ENCODE measurements around the gene PDX1.
A peak's percentile ranks its signal among the peaks of the same experiment; 100 is the strongest.

PDX1 gene

GRCh38 chr13:27961227-27962085 lies 41.7 kb downstream of the PDX1 start:
- no peaks in the 10 kb centered on the region for H3K79me2 ChIP-seq (ENCODE audit: control insufficient read depth, low read length)
- H3K27ac ChIP-seq (ENCODE audit: low read depth, low read length) = no peak overlapping the region
- TF ChIP-seq EZH2phosphoT487 (IDR thresholded peaks at IDR 0.05; ENCODE audit: borderline replicate concordance, low read length) (no peak), CTCF (IDR thresholded peaks at IDR 0.05; ENCODE audit: low read depth, low read length, poor library complexity, severe bottlenecking) (no peak)
- no peaks in the 10 kb centered on the region for H3K4me1 ChIP-seq (ENCODE audit: control insufficient read depth, low read length)
- no peaks in the 10 kb centered on the region for H3K9me2 ChIP-seq (replicated peaks; ENCODE audit: control insufficient read depth, low read length)
- no peaks in the 10 kb centered on the region for H3K9me3 ChIP-seq (ENCODE audit: control insufficient read depth, insufficient read depth, low read length)
- no peaks in the 10 kb centered on the region for H3K36me3 ChIP-seq (ENCODE audit: control insufficient read depth, low read length)
- peaks cover 27% of the 10 kb centered on the region for H3K27me3 ChIP-seq (ENCODE audit: control insufficient read depth, low read length)
- peak overlapping the region; percentile 44 for H3K4me3 ChIP-seq (ENCODE audit: low read length)
- H3F3A ChIP-seq (ENCODE audit: control insufficient read depth, insufficient read depth) = no peaks in the 10 kb centered on the region
- H4K20me1 ChIP-seq (ENCODE audit: control insufficient read depth, insufficient read depth, low read depth, low read length) = no peaks in the 10 kb centered on the region
- H3K4me2 ChIP-seq (ENCODE audit: low read length) = peak overlapping the region; percentile 52

- TF ChIP-seq CTCF (IDR thresholded peaks at IDR 0.05; ENCODE audit: low read depth, low read length, poor library complexity, severe bottlenecking) (no peak), EZH2phosphoT487 (IDR thresholded peaks at IDR 0.05; ENCODE audit: borderline replicate concordance, low read length) (no peak)
- H3K9me3 ChIP-seq (ENCODE audit: control insufficient read depth, insufficient read depth, low read length) = no peaks in the 10 kb centered on the region
- peaks cover 25% of the 10 kb centered on the region for H3K27me3 ChIP-seq (ENCODE audit: control insufficient read depth, low read length)
- H3K4me1 ChIP-seq (ENCODE audit: control insufficient read depth, low read length) = no peaks in the 10 kb centered on the region
- H4K20me1 ChIP-seq (ENCODE audit: control insufficient read depth, insufficient read depth, low read depth, low read length) = no peaks in the 10 kb centered on the region
- no peaks in the 10 kb centered on the region for H3K79me2 ChIP-seq (ENCODE audit: control insufficient read depth, low read length)
- no peak overlapping the region for H3K4me2 ChIP-seq (ENCODE audit: low read length)
- H3F3A ChIP-seq (ENCODE audit: control insufficient read depth, insufficient read depth) = no peaks in the 10 kb centered on the region
- no peaks in the 10 kb centered on the region for H3K36me3 ChIP-seq (ENCODE audit: control insufficient read depth, low read length)
- H3K9me2 ChIP-seq (replicated peaks; ENCODE audit: control insufficient read depth, low read length) = no peaks in the 10 kb centered on the region
- H3K4me3 ChIP-seq (ENCODE audit: low read length) = no peak overlapping the region
- H3K27ac ChIP-seq (ENCODE audit: low read depth, low read length) = no peak overlapping the region
These were observed 42.5 kb downstream of the PDX1 start for GRCh38 chr13:27962128-27962841.

- Histone ChIP-seq H3K79me2 (ENCODE audit: control insufficient read depth, low read length) (no peaks in the 10 kb centered on the region), H3K4me2 (ENCODE audit: low read length) (no peak overlapping the region), H4K20me1 (ENCODE audit: control insufficient read depth, insufficient read depth, low read depth, low read length) (no peaks in the 10 kb centered on the region), H3K9me2 (replicated peaks; ENCODE audit: control insufficient read depth, low read length) (no peaks in the 10 kb centered on the region), H3K27me3 (ENCODE audit: control insufficient read depth, low read length) (peaks cover 25% of the 10 kb centered on the region), H3K4me1 (ENCODE audit: control insufficient read depth, low read length) (no peaks in the 10 kb centered on the region), H3K27ac (ENCODE audit: low read depth, low read length) (no peak overlapping the region), H3F3A (ENCODE audit: control insufficient read depth, insufficient read depth) (no peaks in the 10 kb centered on the region), H3K4me3 (ENCODE audit: low read length) (no peak overlapping the region), H3K9me3 (ENCODE audit: control insufficient read depth, insufficient read depth, low read length) (no peaks in the 10 kb centered on the region), H3K36me3 (ENCODE audit: control insufficient read depth, low read length) (no peaks in the 10 kb centered on the region)
- TF ChIP-seq CTCF (IDR thresholded peaks at IDR 0.05; ENCODE audit: low read depth, low read length, poor library complexity, severe bottlenecking) (no peak), EZH2phosphoT487 (IDR thresholded peaks at IDR 0.05; ENCODE audit: borderline replicate concordance, low read length) (no peak)
These were observed 43.2 kb downstream of the PDX1 start for GRCh38 chr13:27962982-27963381.

All from DOHH2 (cell line).